WTC11 (cell line): ENCODE data around the gene GSTM2.

ENCODE experiments used
- ELF4 ChIP-seq: sonication (generic); formaldehyde crosslinking; IDR thresholded peaks from 2 replicates; pipeline ENCODE4 v1.8.1; 2022; ENCODE audit warnings: low read depth, mild to moderate bottlenecking, moderate library complexity, missing genetic modification reagents
- HMGXB4 ChIP-seq: sonication (generic); formaldehyde crosslinking; IDR thresholded peaks from 2 replicates; pipeline ENCODE4 v1.8.1; 2023; ENCODE audit warnings: mild to moderate bottlenecking, moderate library complexity, missing genetic modification reagents
- MYBL2 ChIP-seq: sonication (generic); formaldehyde crosslinking; IDR thresholded peaks from 2 replicates; pipeline ENCODE4 v1.8.1; 2023; ENCODE audit warnings: mild to moderate bottlenecking, moderate library complexity, missing genetic modification reagents
- USF2 ChIP-seq: sonication (generic); formaldehyde crosslinking; IDR thresholded peaks from 2 replicates; pipeline ENCODE4 v1.8.1; 2023; ENCODE audit warnings: mild to moderate bottlenecking, missing genetic modification reagents, moderate library complexity
- ZNF121 ChIP-seq: sonication (generic); formaldehyde crosslinking; IDR thresholded peaks from 2 replicates; pipeline ENCODE4 v1.8.0; 2023; ENCODE audit warnings: missing genetic modification reagents
- TF ChIP-seq, protein P1 (sequence below): fragments of 200-600 bp; IDR thresholded peaks from 2 replicates; pipeline ENCODE4 v1.8.0; 2022; ENCODE audit warnings: antibody characterized with exemption

DNA sequence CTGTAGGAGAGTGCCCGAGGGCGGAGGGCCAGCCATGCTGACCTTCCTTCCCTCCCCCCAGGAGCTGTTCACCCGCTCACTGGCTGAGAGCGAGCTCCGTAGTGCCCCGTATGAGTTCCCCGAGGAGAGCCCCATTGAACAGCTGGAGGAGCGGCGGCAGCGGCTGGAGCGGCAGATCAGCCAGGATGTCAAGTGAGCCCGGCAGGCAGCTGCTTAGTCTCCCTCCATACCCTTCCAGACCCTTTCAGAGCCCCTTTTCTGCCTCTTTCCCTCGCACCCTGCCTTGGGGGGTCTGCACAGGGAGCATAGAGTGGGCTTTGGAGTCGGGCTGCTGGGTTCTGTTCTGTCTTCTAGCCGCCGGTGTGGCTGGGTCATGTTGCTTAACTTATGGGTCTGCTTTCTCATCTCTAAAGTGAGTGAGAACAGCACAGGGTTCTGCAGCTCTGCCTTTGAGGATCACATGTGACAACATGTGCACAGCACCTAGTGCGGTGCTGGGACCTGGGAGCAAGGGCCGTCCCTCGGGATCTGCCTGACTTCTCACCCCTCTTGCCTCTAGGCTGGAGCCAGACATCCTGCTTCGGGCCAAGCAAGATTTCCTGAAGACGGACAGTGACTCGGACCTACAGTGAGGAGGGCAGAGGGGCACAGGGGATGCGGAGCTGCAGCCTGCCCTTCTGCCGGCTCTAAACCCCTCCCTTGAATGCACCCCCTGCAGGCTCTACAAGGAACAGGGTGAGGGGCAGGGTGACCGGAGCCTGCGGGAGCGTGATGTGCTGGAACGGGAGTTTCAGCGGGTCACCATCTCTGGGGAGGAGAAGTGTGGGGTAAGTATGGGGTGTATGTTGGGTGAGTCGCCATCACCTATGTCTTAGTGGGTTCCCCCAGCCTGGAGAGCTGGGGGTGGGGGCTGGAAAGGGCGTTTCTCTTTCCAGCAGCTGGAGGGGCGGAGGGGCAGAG lies 42.0 kb upstream of the GSTM2 start:
- TF ChIP-seq, protein P1, sequence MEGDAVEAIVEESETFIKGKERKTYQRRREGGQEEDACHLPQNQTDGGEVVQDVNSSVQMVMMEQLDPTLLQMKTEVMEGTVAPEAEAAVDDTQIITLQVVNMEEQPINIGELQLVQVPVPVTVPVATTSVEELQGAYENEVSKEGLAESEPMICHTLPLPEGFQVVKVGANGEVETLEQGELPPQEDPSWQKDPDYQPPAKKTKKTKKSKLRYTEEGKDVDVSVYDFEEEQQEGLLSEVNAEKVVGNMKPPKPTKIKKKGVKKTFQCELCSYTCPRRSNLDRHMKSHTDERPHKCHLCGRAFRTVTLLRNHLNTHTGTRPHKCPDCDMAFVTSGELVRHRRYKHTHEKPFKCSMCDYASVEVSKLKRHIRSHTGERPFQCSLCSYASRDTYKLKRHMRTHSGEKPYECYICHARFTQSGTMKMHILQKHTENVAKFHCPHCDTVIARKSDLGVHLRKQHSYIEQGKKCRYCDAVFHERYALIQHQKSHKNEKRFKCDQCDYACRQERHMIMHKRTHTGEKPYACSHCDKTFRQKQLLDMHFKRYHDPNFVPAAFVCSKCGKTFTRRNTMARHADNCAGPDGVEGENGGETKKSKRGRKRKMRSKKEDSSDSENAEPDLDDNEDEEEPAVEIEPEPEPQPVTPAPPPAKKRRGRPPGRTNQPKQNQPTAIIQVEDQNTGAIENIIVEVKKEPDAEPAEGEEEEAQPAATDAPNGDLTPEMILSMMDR: no peak
- TF ChIP-seq ELF4 (CRISPR knock-in tag) (no peak), USF2 (CRISPR knock-in tag) (no peak), MYBL2 (no peak), HMGXB4 (no peak), ZNF121 (CRISPR knock-in tag) (no peak)
